CD14-positive monocyte (primary cell): ENCODE data around the gene NT5C3A. TPM values are rescaled to one million over a fixed set of nuclear protein-coding genes. Genes with fewer than 3 reads are reported as not detected.
"Not testable (repeated sequence)": the region's sequence is repeated elsewhere in the genome, so short reads cannot be mapped to it uniquely, and the experiment has no call there.

Experiments used
- DNase-seq, 3 donors: peaks; one replicate each; pipeline ENCODE4 v3.0.0-alpha.2; 2011 to 2022
- H2AFZ ChIP-seq: 2 replicates; pipeline ENCODE4 v1.6.0; 2012; ENCODE audit warnings: mild to moderate bottlenecking, low read depth, low read length, inconsistent platforms; ENCODE audit not compliant: insufficient read depth, poor library complexity, severe bottlenecking
- H3K27ac ChIP-seq, 2 donors: 1 replicate in 1 of 2; 2 replicates in 1 of 2; pipeline ENCODE4 v1.5.1; 2012 to 2013; ENCODE audit warnings: low read length in 2 of 2, control low read depth in 1 of 2, inconsistent platforms in 1 of 2, low read depth in 1 of 2, mild to moderate bottlenecking in 1 of 2
- H3K27me3 ChIP-seq, 2 donors: one replicate each; pipeline versions ENCODE4 v1.6.0 to v1.6.1; 2011 to 2013; ENCODE audit warnings: low read length in 2 of 2; ENCODE audit not compliant: control insufficient read depth in 2 of 2, insufficient read depth in 2 of 2
- H3K36me3 ChIP-seq, 2 donors: replicated peaks in 1 of 2; 1 replicate in 1 of 2; 2 replicates in 1 of 2; pipeline versions ENCODE4 v1.5.1 to v1.6.1; 2012 to 2013; ENCODE audit warnings: low read length in 2 of 2, control low read depth in 1 of 2, inconsistent platforms in 1 of 2, mild to moderate bottlenecking in 1 of 2; ENCODE audit not compliant: insufficient read depth in 2 of 2, control insufficient read depth in 1 of 2
- H3K4me1 ChIP-seq, 2 donors: 1 replicate in 1 of 2; 2 replicates in 1 of 2; pipeline versions ENCODE4 v1.5.1 to v1.6.1; 2012 to 2013; ENCODE audit warnings: low read length in 2 of 2, control low read depth in 1 of 2, inconsistent platforms in 1 of 2, mild to moderate bottlenecking in 1 of 2, moderate library complexity in 1 of 2; ENCODE audit not compliant: insufficient read depth in 2 of 2, control insufficient read depth in 1 of 2
- H3K4me2 ChIP-seq: replicated peaks from 2 replicates; pipeline ENCODE3; 2012; ENCODE audit warnings: low read length, moderate library complexity, mild to moderate bottlenecking; ENCODE audit not compliant: poor library complexity, severe bottlenecking; ENCODE audit errors: extremely low read depth
- H3K4me3 ChIP-seq, 3 experiments: fragments of 200-600 bp in 1 of 3; sonication (generic) in 1 of 3; replicated peaks in 1 of 3; 1 replicate in 2 of 3; 2 replicates in 1 of 3; pipeline ENCODE4 v1.5.1; 2011 to 2013; ENCODE audit warnings: low read length in 3 of 3, mild to moderate bottlenecking in 3 of 3, control low read depth in 2 of 3, low read depth in 2 of 3, inconsistent platforms in 1 of 3, moderate library complexity in 1 of 3
- H3K79me2 ChIP-seq: 2 replicates; pipeline ENCODE4 v1.6.0; 2012; ENCODE audit warnings: mild to moderate bottlenecking, control low read depth, inconsistent platforms, low read length, moderate library complexity; ENCODE audit not compliant: insufficient read depth
- H3K9ac ChIP-seq: 2 replicates; pipeline ENCODE4 v1.6.0; 2017; ENCODE audit warnings: low read length, mild to moderate bottlenecking; ENCODE audit not compliant: insufficient read depth, poor library complexity, severe bottlenecking
- H3K9me3 ChIP-seq, 2 donors: replicated peaks in 1 of 2; 1 replicate in 1 of 2; 2 replicates in 1 of 2; pipeline versions ENCODE4 v1.5.1 to v1.6.1; 2012 to 2013; ENCODE audit warnings: low read length in 2 of 2, control low read depth in 1 of 2; ENCODE audit not compliant: control insufficient read depth in 1 of 2, insufficient read depth in 1 of 2
- H4K20me1 ChIP-seq: 2 replicates; pipeline ENCODE4 v1.6.0; 2012; ENCODE audit warnings: mild to moderate bottlenecking, low read length, control low read depth, moderate library complexity; ENCODE audit not compliant: insufficient read depth
- H3K27ac Mint-ChIP-seq, 7 donors: one replicate each; pipeline ENCODE4 v1.8.0; 2020; ENCODE audit warnings: mild to moderate bottlenecking in 7 of 7, mixed read lengths in 7 of 7, moderate library complexity in 6 of 7, inconsistent platforms in 2 of 7
- H3K27me3 Mint-ChIP-seq, 3 donors: one replicate each; pipeline ENCODE4 v1.8.0; 2021 to 2022; ENCODE audit warnings: low read depth in 3 of 3, mild to moderate bottlenecking in 3 of 3, mixed read lengths in 3 of 3, moderate library complexity in 3 of 3, inconsistent platforms in 1 of 3
- H3K36me3 Mint-ChIP-seq, 2 donors: one replicate each; pipeline ENCODE4 v1.8.0; 2020; ENCODE audit warnings: mixed read lengths in 2 of 2, inconsistent platforms in 1 of 2, mild to moderate bottlenecking in 1 of 2
- H3K4me1 Mint-ChIP-seq: one replicate; pipeline ENCODE4 v1.8.0; 2020; ENCODE audit warnings: mild to moderate bottlenecking, mixed read lengths
- H3K4me3 Mint-ChIP-seq, 2 donors: one replicate each; pipeline ENCODE4 v1.8.0; 2020; ENCODE audit warnings: mild to moderate bottlenecking in 2 of 2, mixed read lengths in 2 of 2, moderate library complexity in 1 of 2
- H3K9me3 Mint-ChIP-seq, 7 donors: one replicate each; pipeline ENCODE4 v1.8.0; 2020 to 2022; ENCODE audit warnings: mixed read lengths in 7 of 7, mild to moderate bottlenecking in 6 of 7, moderate library complexity in 6 of 7, inconsistent platforms in 2 of 7
- WGBS: methylation state at CpG from one replicate; pipeline ENCODE4 v1.1.5; 2013; ENCODE audit warnings: missing lambda C conversion rate; ENCODE audit not compliant: insufficient coverage; 5-methylcytosine and 5-hydroxymethylcytosine counted together
- intact Hi-C, 2 donors: fragments of 100-400 bp; cut with micrococcal nuclease; formaldehyde crosslinking; loops; one replicate each; pipeline versions ENCODE4 v1.15.0 to v1.15.1; 2023
- polyA plus RNA-seq, 3 donors: library from polyadenylated mRNA; depleted of rRNA in 1 of 3; unstranded in 2 of 3; stranded (reverse) in 1 of 3; fragments of 300-500 nt in 2 of 3; fragments of >200 nt in 1 of 3; fragmentation: Illumina TruSeq in 2 of 3; gene quantifications; 1 replicate in 2 of 3; 2 replicates in 1 of 3; pipeline ENCODE4 v1.2.3, GENCODE V29; 2012 to 2021

NT5C3A gene
- polyA plus RNA-seq, 3 donors = 19.4 to 37.7 (median 29.5) TPM

DNA sequence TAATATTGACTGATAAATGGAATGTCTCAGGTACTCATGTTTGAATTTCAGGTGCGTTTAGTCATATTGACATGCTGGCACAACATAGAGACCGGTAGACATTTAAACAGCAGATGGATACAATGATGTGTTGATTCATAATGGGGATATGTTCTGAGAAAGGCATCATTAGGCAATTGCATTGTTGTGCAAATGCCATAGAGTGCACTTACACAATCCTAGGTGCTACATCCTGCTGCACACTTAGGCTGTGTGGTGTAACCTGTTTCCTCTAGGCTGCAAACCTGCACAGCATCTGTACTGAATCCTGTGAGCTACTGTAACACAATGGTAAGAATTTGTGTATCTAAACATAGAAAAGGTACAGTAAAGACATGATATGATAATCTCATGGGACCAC, 85.4 kb downstream of the NT5C3A start:
- intact Hi-C loops, H3K4me2 ChIP-seq, H4K20me1 ChIP-seq, H3K36me3 ChIP-seq, H3K9ac ChIP-seq, H3K4me1 Mint-ChIP-seq, H3K27me3 Mint-ChIP-seq, H3K27ac Mint-ChIP-seq, H3K9me3 ChIP-seq, H3K36me3 Mint-ChIP-seq, H3K4me3 Mint-ChIP-seq, H2AFZ ChIP-seq, H3K9me3 Mint-ChIP-seq, H3K27me3 ChIP-seq, H3K4me3 ChIP-seq, H3K4me1 ChIP-seq, H3K79me2 ChIP-seq, H3K27ac ChIP-seq: not testable (repeated sequence)
- DNase-seq = peak in 1 of 3 donors; percentile 11
- 54% methylated on average over 2 of the region's 2 CpGs for WGBS

DNA sequence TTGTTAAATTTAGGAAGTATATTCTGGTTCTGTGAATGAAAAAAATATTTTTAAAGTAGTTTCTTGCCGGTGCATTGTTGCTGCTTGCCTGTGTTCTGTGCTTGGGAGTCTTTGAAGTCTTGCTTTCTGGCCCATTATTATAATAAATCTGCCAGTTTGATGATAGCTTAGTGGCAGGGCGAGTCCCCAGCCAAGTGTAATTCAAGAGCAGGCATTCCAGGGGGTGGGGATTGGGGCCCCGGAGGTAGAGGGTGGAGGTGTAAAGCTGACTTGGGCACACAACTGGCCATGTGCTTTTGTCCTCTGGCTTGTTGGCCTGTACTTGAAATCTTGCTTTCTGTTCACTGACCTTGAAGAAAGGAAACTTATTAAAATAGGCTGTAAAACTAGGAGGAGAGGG, 90.6 kb downstream of the NT5C3A start:
- intact Hi-C loops, H3K27ac ChIP-seq, H3K9me3 ChIP-seq, H3K4me1 ChIP-seq, H3K79me2 ChIP-seq, H3K4me3 ChIP-seq, H3K9ac ChIP-seq, H3K27me3 ChIP-seq, H3K4me3 Mint-ChIP-seq, H3K36me3 Mint-ChIP-seq, DNase-seq, H3K9me3 Mint-ChIP-seq, H4K20me1 ChIP-seq, H3K4me2 ChIP-seq, H3K36me3 ChIP-seq, H2AFZ ChIP-seq, H3K27me3 Mint-ChIP-seq: not testable (repeated sequence)
- H3K27ac Mint-ChIP-seq = peak overlapping the region in 3 of 7 donors; percentile 1 to 35 (median 11)
- H3K4me1 Mint-ChIP-seq = peaks cover 24% of the 10 kb centered on the region
- no CpG with 5 or more reads among the region's 3 CpGs for WGBS

DNA sequence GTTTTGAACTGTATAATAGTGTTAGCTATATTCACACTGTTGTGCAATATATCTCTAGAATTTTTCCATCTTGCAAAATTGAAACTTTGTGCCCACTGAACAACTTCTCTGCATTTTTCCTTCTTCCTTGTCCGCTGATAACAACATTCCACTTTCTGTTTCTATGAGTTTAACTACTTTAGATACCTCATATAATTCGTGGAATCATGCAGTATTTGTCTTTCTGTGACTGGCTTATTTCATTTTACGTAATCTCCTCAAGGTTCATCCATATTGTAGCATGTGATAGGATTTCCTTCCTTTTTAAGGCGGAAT, 95.4 kb downstream of the NT5C3A start:
- intact Hi-C loops, H3K9me3 Mint-ChIP-seq, H3K36me3 Mint-ChIP-seq, H3K36me3 ChIP-seq, H3K9ac ChIP-seq, H3K79me2 ChIP-seq, H2AFZ ChIP-seq, H3K27me3 ChIP-seq, H3K4me2 ChIP-seq, H3K27me3 Mint-ChIP-seq, H3K9me3 ChIP-seq, H4K20me1 ChIP-seq, H3K4me1 ChIP-seq, DNase-seq: not testable (repeated sequence)
- peak overlapping the region in 1 of 2 donors; percentile 41 for H3K27ac ChIP-seq
- WGBS = no CpG with 5 or more reads among the region's 4 CpGs
- Mint-ChIP-seq H3K4me3 (peak overlapping the region in 1 of 2 donors; percentile 87), H3K4me1 (peaks cover 34% of the 10 kb centered on the region), H3K27ac (peak overlapping the region in 2 of 7 donors; percentile 5 to 21)
- peak overlapping the region in 1 of 3 experiments; percentile 34 for H3K4me3 ChIP-seq

DNA sequence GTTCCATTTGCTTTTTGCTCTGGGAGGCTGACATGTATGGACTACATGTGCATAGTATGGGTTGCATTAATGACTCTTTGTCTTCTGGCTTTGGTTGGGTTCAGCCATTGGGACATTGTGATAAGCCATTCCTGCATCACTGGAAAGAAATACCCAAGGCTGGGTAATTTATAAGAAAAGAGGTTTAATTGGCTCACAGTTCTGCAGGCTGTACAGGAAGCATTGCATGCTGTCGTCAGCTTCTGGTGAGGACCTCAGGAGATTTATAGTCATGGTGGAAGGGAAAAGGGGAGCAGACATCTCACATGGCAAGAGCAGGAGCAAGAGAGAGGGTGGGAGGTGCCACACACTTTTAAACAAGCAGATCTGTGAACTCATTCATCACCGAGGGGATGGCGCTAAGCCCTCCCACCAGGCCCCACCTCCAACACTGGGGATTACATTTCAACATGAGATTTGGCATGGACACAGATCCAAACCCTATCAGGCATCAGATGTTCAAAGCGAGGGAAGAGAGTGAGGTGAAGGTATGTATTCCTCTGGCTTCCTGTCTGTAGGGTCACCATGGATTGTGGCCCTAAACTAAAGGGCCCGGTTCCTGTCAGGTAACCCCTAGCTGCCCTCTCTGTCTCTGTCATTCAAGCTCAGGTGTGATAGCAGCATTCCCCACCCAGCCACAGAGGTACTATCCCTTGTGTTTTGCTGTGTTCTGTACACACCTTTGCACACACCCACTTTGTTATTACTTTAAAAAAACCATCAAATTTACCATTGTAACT, 95.9 kb downstream of the NT5C3A start:
- Histone ChIP-seq H3K4me3 (peak overlapping the region in 1 of 3 experiments; percentile 34), H3K27ac (peak overlapping the region in 1 of 2 donors; percentile 41)
- H3K4me1 ChIP-seq, H3K79me2 ChIP-seq, H3K9me3 ChIP-seq, H4K20me1 ChIP-seq, H3K27me3 ChIP-seq, intact Hi-C loops, H3K4me2 ChIP-seq, DNase-seq, H3K36me3 Mint-ChIP-seq, H3K9ac ChIP-seq, H2AFZ ChIP-seq, H3K27me3 Mint-ChIP-seq, H3K9me3 Mint-ChIP-seq, H3K36me3 ChIP-seq: not testable (repeated sequence)
- peak overlapping the region in 1 of 7 donors; percentile 42 for H3K27ac Mint-ChIP-seq
- WGBS = no CpG with 5 or more reads among the region's 5 CpGs
- H3K4me3 Mint-ChIP-seq = peak overlapping the region in 1 of 2 donors; percentile 87
- peaks cover 30% of the 10 kb centered on the region for H3K4me1 Mint-ChIP-seq
